ENCODE measurements around the gene PEX14.

DNA sequence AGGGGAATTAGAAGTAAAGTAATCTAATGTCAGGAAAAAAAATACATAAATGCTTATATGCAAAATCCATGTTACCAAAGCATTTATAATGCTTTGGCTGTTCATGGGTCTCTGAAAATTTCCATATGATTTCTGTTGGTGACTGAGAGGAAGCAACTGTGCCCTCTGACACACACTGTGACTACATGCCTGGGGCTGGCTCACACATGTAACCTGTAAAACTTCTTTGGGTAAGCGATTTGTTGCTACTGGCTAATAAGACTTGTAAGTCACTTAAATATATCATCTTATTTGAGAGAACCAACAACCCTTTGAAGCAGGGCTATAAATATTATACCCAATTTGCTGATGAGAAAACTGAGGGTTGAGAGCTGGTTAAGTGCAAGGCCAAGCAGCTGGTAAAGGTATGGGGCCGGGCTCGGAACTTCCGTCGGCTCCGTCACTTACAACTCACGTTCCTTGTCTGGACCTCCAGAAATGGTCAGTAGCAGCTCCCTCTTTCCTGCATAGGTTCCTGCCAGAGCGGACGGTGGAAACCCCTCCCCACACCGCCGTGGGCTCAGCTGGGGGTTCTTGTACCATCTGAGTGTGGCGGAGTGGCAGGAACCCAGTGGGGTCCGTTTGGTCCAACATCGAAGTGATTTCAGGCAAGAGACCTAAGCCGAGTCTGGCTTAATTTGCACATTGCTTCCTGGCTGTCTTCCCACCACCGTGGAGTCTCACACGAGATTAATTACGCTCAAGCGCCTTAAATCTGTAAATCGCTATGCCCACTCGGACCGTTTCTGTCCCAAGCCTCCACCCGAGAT is 3.1 kb upstream of the PEX14 start:
- no peak for TF ChIP-seq CTCF (optimal IDR thresholded peaks at IDR 0.05 in 1 of 3, IDR thresholded peaks at IDR 0.05 in 1 of 3, conservative IDR thresholded peaks at IDR 0.05 in 1 of 3; ENCODE audit: extremely low read depth in 1 of 3, insufficient read depth in 2 of 3, low read length in 3 of 3)
- TF ChIP-seq EZH2 (IDR thresholded peaks at IDR 0.05; ENCODE audit: low read length): no peak

Data from keratinocyte (primary cell).